Measurements from ENCODE around the gene TBC1D22A.

GRCh38 chr22:47163856-47164513 is 401.5 kb downstream of the TBC1D22A start:
- no peak for TF ChIP-seq POLR2A (IDR thresholded peaks at IDR 0.05)
- no peak for TF ChIP-seq CTCF (IDR thresholded peaks at IDR 0.05)

Data from right lobe of liver (tissue), 4 donors.